Measurements from ENCODE around the gene SAG.

DNA sequence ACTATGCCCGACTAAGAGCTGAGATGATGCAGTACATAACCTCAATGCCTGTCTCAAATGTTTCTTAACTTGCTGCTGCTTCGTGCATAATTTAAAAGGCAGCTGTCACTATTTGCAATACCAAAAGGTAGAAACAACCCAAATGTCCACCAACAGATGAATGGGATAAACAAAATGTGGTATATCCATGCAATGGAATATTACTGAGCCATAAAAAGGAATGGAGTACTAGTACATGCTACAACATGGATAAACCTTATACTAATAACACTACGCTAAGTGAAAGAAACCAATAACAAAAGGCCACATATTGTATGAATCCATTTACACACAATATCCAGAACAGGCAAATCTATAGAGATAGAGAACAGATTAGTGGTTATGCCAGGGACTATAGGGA is 33.7 kb downstream of the SAG start:
- TF ChIP-seq, protein P1, sequence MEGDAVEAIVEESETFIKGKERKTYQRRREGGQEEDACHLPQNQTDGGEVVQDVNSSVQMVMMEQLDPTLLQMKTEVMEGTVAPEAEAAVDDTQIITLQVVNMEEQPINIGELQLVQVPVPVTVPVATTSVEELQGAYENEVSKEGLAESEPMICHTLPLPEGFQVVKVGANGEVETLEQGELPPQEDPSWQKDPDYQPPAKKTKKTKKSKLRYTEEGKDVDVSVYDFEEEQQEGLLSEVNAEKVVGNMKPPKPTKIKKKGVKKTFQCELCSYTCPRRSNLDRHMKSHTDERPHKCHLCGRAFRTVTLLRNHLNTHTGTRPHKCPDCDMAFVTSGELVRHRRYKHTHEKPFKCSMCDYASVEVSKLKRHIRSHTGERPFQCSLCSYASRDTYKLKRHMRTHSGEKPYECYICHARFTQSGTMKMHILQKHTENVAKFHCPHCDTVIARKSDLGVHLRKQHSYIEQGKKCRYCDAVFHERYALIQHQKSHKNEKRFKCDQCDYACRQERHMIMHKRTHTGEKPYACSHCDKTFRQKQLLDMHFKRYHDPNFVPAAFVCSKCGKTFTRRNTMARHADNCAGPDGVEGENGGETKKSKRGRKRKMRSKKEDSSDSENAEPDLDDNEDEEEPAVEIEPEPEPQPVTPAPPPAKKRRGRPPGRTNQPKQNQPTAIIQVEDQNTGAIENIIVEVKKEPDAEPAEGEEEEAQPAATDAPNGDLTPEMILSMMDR (IDR thresholded peaks at IDR 0.05 in 4 of 5, conservative IDR thresholded peaks at IDR 0.05 in 1 of 5), result no peak
- no peak for TF ChIP-seq POLR2A (IDR thresholded peaks at IDR 0.05)

Data from gastrocnemius medialis (tissue), 4 donors.